HepG2 (cell line): ENCODE measurements around the gene PHF14. TPM values are rescaled to one million over a fixed set of nuclear protein-coding genes. Genes with fewer than 3 reads are reported as not detected.

Source experiments
- PRDM4 ChIP-seq: sonication (generic); formaldehyde crosslinking; IDR thresholded peaks from 2 replicates; pipeline ENCODE4 v1.9.0; 2021; ENCODE audit warnings: missing genetic modification reagents, borderline replicate concordance
- SRY ChIP-seq: sonication (generic); formaldehyde crosslinking; IDR thresholded peaks from 2 replicates; pipeline ENCODE4 v1.8.0; 2022; ENCODE audit warnings: mild to moderate bottlenecking, missing genetic modification reagents
- TAF1 ChIP-seq: sonication (generic); formaldehyde crosslinking; IDR thresholded peaks from 2 replicates; pipeline ENCODE4 v1.4.0; 2020; ENCODE audit warnings: missing genetic modification reagents
- ZNF407 ChIP-seq: sonication (generic); formaldehyde crosslinking; IDR thresholded peaks from one replicate; pipeline ENCODE4 v1.5.1; 2020; ENCODE audit warnings: mild to moderate bottlenecking, missing genetic modification reagents; ENCODE audit errors: not compliant biosample characterization
- ZNF615 ChIP-seq: sonication (generic); formaldehyde crosslinking; IDR thresholded peaks from 2 replicates; pipeline ENCODE4 v1.5.0; 2020; ENCODE audit warnings: mild to moderate bottlenecking, missing genetic modification reagents, borderline replicate concordance
- polyA plus RNA-seq, 8 experiments: library from polyadenylated mRNA; depleted of rRNA in 3 of 8; stranded (reverse) in 7 of 8; unstranded in 1 of 8; fragments of >200 nt; fragmentation: Illumina TruSeq in 4 of 8; extraction: Trizol in 4 of 8; gene quantifications; 2 replicates each; pipeline versions ENCODE4 v1.2.1 to v1.2.3, GENCODE V29; 2011 to 2016; ENCODE audit warnings: low read depth in 4 of 8, missing spikeins in 1 of 8, mixed read lengths in 1 of 8; ENCODE audit not compliant: insufficient read depth in 1 of 8
- total RNA-seq, 5 experiments: library from RNA; depleted of rRNA; stranded (reverse); fragments of >200 nt; fragmentation: Illumina TruSeq; extraction: Trizol; gene quantifications; 2 replicates each; pipeline ENCODE4 v1.2.3, GENCODE V29; 2016; ENCODE audit warnings: low read depth in 1 of 5
- TF ChIP-seq, protein P1 (sequence below): sonication (generic); formaldehyde crosslinking; conservative IDR thresholded peaks from 2 replicates; pipeline ENCODE4 v1.8.0; 2022; ENCODE audit warnings: mild to moderate bottlenecking, moderate library complexity, missing genetic modification reagents

PHF14 gene
- total and polyA plus RNA-seq, 2 of the 13 experiments (the other 11 are each of a cell fraction or from before 2014, with no cell fraction given) = 18.9 to 68.7 TPM

GRCh38 chr7:11194492-11194891 lies 220.8 kb downstream of the PHF14 start (continued):
- TF ChIP-seq ZNF407 (CRISPR knock-in tag) = no peak
- no peak for TF ChIP-seq TAF1 (CRISPR knock-in tag)
- no peak for TF ChIP-seq ZNF615 (CRISPR knock-in tag)
- TF ChIP-seq, protein P1, sequence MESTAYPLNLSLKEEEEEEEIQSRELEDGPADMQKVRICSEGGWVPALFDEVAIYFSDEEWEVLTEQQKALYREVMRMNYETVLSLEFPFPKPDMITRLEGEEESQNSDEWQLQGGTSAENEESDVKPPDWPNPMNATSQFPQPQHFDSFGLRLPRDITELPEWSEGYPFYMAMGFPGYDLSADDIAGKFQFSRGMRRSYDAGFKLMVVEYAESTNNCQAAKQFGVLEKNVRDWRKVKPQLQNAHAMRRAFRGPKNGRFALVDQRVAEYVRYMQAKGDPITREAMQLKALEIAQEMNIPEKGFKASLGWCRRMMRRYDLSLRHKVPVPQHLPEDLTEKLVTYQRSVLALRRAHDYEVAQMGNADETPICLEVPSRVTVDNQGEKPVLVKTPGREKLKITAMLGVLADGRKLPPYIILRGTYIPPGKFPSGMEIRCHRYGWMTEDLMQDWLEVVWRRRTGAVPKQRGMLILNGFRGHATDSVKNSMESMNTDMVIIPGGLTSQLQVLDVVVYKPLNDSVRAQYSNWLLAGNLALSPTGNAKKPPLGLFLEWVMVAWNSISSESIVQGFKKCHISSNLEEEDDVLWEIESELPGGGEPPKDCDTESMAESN (CRISPR knock-in tag) = no peak
- TF ChIP-seq PRDM4 (CRISPR knock-in tag) = no peak
- no peak for TF ChIP-seq SRY (CRISPR knock-in tag)
